GM12878 (cell line): ENCODE results near the gene FAM181B. TPM values are rescaled to one million over a fixed set of nuclear protein-coding genes. Genes with fewer than 3 reads are reported as not detected.

Experiments
- ATAC-seq: fragments of 200-7000 bp; cut with Tn5 transposase; 3 replicates; pipeline ENCODE4 v1.9.1; 2020; ENCODE audit warnings: mild to moderate bottlenecking, moderate library complexity
- BruUV-seq: library from RNA; stranded (reverse); fragments of 400-500 nt; replicated peaks from 2 replicates; lab custom pipeline; 2021; lab: Mats Ljungman, UMichigan
- CTCF ChIA-PET: fragments of 300-600 bp; sonication (Branson Sonifier 250); formaldehyde crosslinking; extraction: SDS; loops from one replicate; lab custom pipeline; 2021; ENCODE audit warnings: inconsistent platforms; lab: Yijun Ruan, JAX
- POLR2A ChIA-PET: fragments of 350-600 bp; formaldehyde crosslinking; extraction: SDS; loops from one replicate; lab custom pipeline; 2021; ENCODE audit warnings: inconsistent platforms; lab: Charles Lee
- RAD21 ChIA-PET: fragments of 300-600 bp; sonication (Branson Sonifier 250); formaldehyde crosslinking; loops from one replicate; lab custom pipeline; 2023; ENCODE audit warnings: antibody characterized with exemption; ENCODE audit not compliant: unreplicated experiment; lab: Charles Lee
- SMC1A ChIA-PET: fragments of 300-600 bp; sonication (Branson Sonifier 250); formaldehyde crosslinking; loops from one replicate; lab custom pipeline; 2023; ENCODE audit not compliant: unreplicated experiment, uncharacterized antibody; lab: Charles Lee
- DNase-seq: peaks from one replicate; pipeline ENCODE4 v3.0.0-alpha.2; 2011; ENCODE audit warnings: low read depth, low spot score
- FAIRE-seq: peaks from 3 replicates; lab custom pipeline; 2011; peaks lifted over from hg19 to GRCh38; lab: Jason Lieb, UNC
- H2AFZ ChIP-seq: 2 replicates; pipeline ENCODE4 v1.6.0; 2011; ENCODE audit warnings: low read depth, low read length, control low read depth; ENCODE audit not compliant: control insufficient read depth
- H3K27ac ChIP-seq: 2 replicates; pipeline ENCODE4 v1.5.1; 2011; ENCODE audit warnings: control low read depth; ENCODE audit not compliant: control insufficient read depth, insufficient read depth
- H3K27me3 ChIP-seq, 2 experiments: replicated peaks in 1 of 2; 2 replicates each; pipeline versions ENCODE4 v1.6.0 to v1.6.1; 2011; ENCODE audit warnings: low read length in 1 of 2; ENCODE audit not compliant: control insufficient read depth in 2 of 2, insufficient read depth in 2 of 2
- H3K36me3 ChIP-seq, 2 experiments: 2 replicates each; pipeline ENCODE4 v1.5.1; 2011; ENCODE audit warnings: low read length in 1 of 2; ENCODE audit not compliant: control insufficient read depth in 2 of 2, insufficient read depth in 2 of 2
- H3K4me1 ChIP-seq: 2 replicates; pipeline ENCODE4 v1.6.1; 2011; ENCODE audit warnings: mild to moderate bottlenecking, low read length, moderate library complexity, mixed read lengths; ENCODE audit not compliant: control insufficient read depth, insufficient read depth
- H3K4me2 ChIP-seq: 2 replicates; pipeline ENCODE4 v1.6.0; 2011; ENCODE audit warnings: control low read depth; ENCODE audit not compliant: control insufficient read depth, insufficient read depth
- H3K4me3 ChIP-seq: fragments of 200-600 bp; sonication (generic); 2 replicates; pipeline ENCODE4 v1.5.1; 2016
- H3K79me2 ChIP-seq: 2 replicates; pipeline ENCODE4 v1.6.0; 2011; ENCODE audit warnings: low read length; ENCODE audit not compliant: control insufficient read depth, insufficient read depth
- H3K9ac ChIP-seq: 2 replicates; pipeline ENCODE4 v1.8.0; 2011; ENCODE audit warnings: low read length, control low read depth, mixed read lengths; ENCODE audit not compliant: control insufficient read depth, insufficient read depth
- H3K9me3 ChIP-seq: replicated peaks from 3 replicates; pipeline ENCODE4 v1.5.1; 2011; ENCODE audit warnings: mild to moderate bottlenecking, low read length; ENCODE audit not compliant: control insufficient read depth, insufficient read depth
- H4K20me1 ChIP-seq: 2 replicates; pipeline ENCODE4 v1.6.0; 2011; ENCODE audit not compliant: control insufficient read depth, insufficient read depth
- ASH2L ChIP-seq: fragments of 300-600, 200-600 bp; sonication (generic); IDR thresholded peaks from 2 replicates; pipeline ENCODE4 v1.6.1; 2017; ENCODE audit warnings: low read depth, mild to moderate bottlenecking, borderline replicate concordance
- BHLHE40 ChIP-seq, 2 experiments: fragments of 450-650 bp in 1 of 2; IDR thresholded peaks; 2 replicates each; pipeline ENCODE4 v1.6.1; 2011 to 2017; ENCODE audit warnings: low read depth in 2 of 2, borderline replicate concordance in 1 of 2, improper control_type of control experiment in 1 of 2, low read length in 1 of 2, mild to moderate bottlenecking in 1 of 2
- BRCA1 ChIP-seq: IDR thresholded peaks from 2 replicates; pipeline ENCODE4 v1.6.1; 2011; ENCODE audit warnings: low read depth, low read length, improper control_type of control experiment
- CEBPB ChIP-seq, 2 experiments: fragments of 150-350 bp in 1 of 2; IDR thresholded peaks; 2 replicates each; pipeline ENCODE4 v1.6.1; 2012 to 2014; ENCODE audit warnings: low read depth in 2 of 2, low read length in 2 of 2, borderline replicate concordance in 1 of 2, inconsistent platforms in 1 of 2
- EGR1 ChIP-seq, 2 experiments: IDR thresholded peaks; 1 replicate in 1 of 2; 2 replicates in 1 of 2; pipeline ENCODE4 v1.6.1; 2011 to 2012; ENCODE audit warnings: low read depth in 2 of 2, low read length in 2 of 2, borderline replicate concordance in 1 of 2, mild to moderate bottlenecking in 1 of 2, moderate library complexity in 1 of 2
- FOXK2 ChIP-seq: fragments of 450-650 bp; IDR thresholded peaks from 2 replicates; pipeline ENCODE4 v1.6.1; 2017; ENCODE audit warnings: mild to moderate bottlenecking, moderate library complexity
- HDAC6 ChIP-seq: fragments of 200-600 bp; sonication (generic); IDR thresholded peaks from one replicate; pipeline ENCODE4 v1.8.0; 2017; ENCODE audit warnings: antibody characterized with exemption; ENCODE audit not compliant: unreplicated experiment
- MEF2A ChIP-seq: IDR thresholded peaks from 2 replicates; pipeline ENCODE4 v1.6.1; 2011; ENCODE audit warnings: low read depth, mild to moderate bottlenecking, low read length, moderate library complexity; ENCODE audit not compliant: insufficient read depth
- POLR2A ChIP-seq: IDR thresholded peaks from 2 replicates; pipeline ENCODE4 v1.6.1; 2011; ENCODE audit warnings: low read depth, mild to moderate bottlenecking, low read length
- RELB ChIP-seq: fragments of 450-650 bp; IDR thresholded peaks from 2 replicates; pipeline ENCODE4 v1.6.1; 2017; ENCODE audit warnings: low read depth, mild to moderate bottlenecking, moderate library complexity
- SIX5 ChIP-seq: IDR thresholded peaks from 2 replicates; pipeline ENCODE4 v1.6.1; 2011; ENCODE audit warnings: mild to moderate bottlenecking, low read depth, low read length, moderate library complexity; ENCODE audit not compliant: severe bottlenecking
- SPI1 ChIP-seq: IDR thresholded peaks from 2 replicates; pipeline ENCODE4 v1.6.1; 2011; ENCODE audit warnings: low read depth, mild to moderate bottlenecking, low read length, moderate library complexity, borderline replicate concordance; ENCODE audit not compliant: insufficient read depth
- STAT3 ChIP-seq: IDR thresholded peaks from 2 replicates; pipeline ENCODE4 v1.6.1; 2011; ENCODE audit warnings: low read depth, low read length, improper control_type of control experiment
- WGBS: methylation state at CpG from one replicate; pipeline ENCODE4 v1.1.6; 2016; ENCODE audit warnings: low lambda C conversion rate; ENCODE audit not compliant: insufficient replicate concordance, insufficient coverage; ENCODE audit errors: missing lambda C conversion rate; 5-methylcytosine and 5-hydroxymethylcytosine counted together
- in situ Hi-C: fragments of 300-500 bp; cut with MboI; formaldehyde crosslinking; loops from 9 replicates; pipeline ENCODE4 v1.14.3; 2018; ENCODE audit warnings: mixed read lengths
- intact Hi-C: fragments of 100-400 bp; cut with micrococcal nuclease; formaldehyde crosslinking; loops from one replicate; pipeline ENCODE4 v1.14.2; 2022; ENCODE audit not compliant: unreplicated experiment
- polyA plus RNA-seq, 11 experiments: library from polyadenylated mRNA; depleted of rRNA in 4 of 11; unstranded in 6 of 11; stranded (reverse) in 5 of 11; fragments of >200 nt; fragmentation: Nextera tagmentation in 4 of 11; fragmentation: Illumina TruSeq in 1 of 11; extraction: Ambion mirVana in 4 of 11; extraction: Trizol in 1 of 11; gene quantifications; 1 replicate in 1 of 11; 2 replicates in 10 of 11; pipeline versions ENCODE4 v1.2.1 to v1.2.3, GENCODE V29; 2011 to 2016; ENCODE audit warnings: inconsistent platforms in 2 of 11, missing spikeins in 2 of 11, low read depth in 1 of 11
- total RNA-seq, 4 experiments: library from RNA; depleted of rRNA in 3 of 4; stranded (reverse); fragments of >200 nt in 3 of 4; fragmentation: Illumina TruSeq in 1 of 4; extraction: Trizol in 1 of 4; gene quantifications; 2 replicates each; pipeline versions ENCODE4 v1.2.1 to v1.2.3, GENCODE V29; 2013 to 2021
- TF ChIP-seq, protein P1 (sequence below): IDR thresholded peaks from 2 replicates; pipeline ENCODE4 v1.6.1; 2012; ENCODE audit warnings: low read depth, low read length, improper control_type of control experiment
- TF ChIP-seq, protein P2 (sequence below): fragments of 450-650 bp; formaldehyde crosslinking; IDR thresholded peaks from 2 replicates; pipeline ENCODE4 v1.5.0; 2022; ENCODE audit warnings: mild to moderate bottlenecking, missing genetic modification characterization
- TF ChIP-seq, protein P3 (sequence below): IDR thresholded peaks from 2 replicates; pipeline ENCODE4 v1.6.1; 2012; ENCODE audit warnings: low read depth, low read length, improper control_type of control experiment
- TF ChIP-seq, protein P4 (sequence below): IDR thresholded peaks from 2 replicates; pipeline ENCODE4 v1.6.1; 2012; ENCODE audit warnings: low read length, inconsistent platforms

Gene FAM181B
- total and polyA plus RNA-seq, 10 of the 15 experiments (the other 5 are each of a cell fraction or from before 2014, with no cell fraction given), result not detected

- H3K4me3 ChIP-seq, result no peak overlapping the region
- H3K79me2 ChIP-seq, result no peaks in the 10 kb centered on the region
- H3K4me1 ChIP-seq, result no peaks in the 10 kb centered on the region
- H3K27ac ChIP-seq, result no peak overlapping the region
- H4K20me1 ChIP-seq, result no peaks in the 10 kb centered on the region
- ATAC-seq, result no peak
- H3K9ac ChIP-seq, result no peak overlapping the region
- SMC1A ChIA-PET, result interaction anchor here (2.1 kb wide), 1 partner anchor 13 kb away, joined by 7 read pairs; no protein-coding TSS in a partner anchor
- no peak overlapping the region for H2AFZ ChIP-seq
- RAD21 ChIA-PET, result no interaction called here
- no peak overlapping the region for H3K4me2 ChIP-seq
- POLR2A ChIA-PET, result no interaction called here
- H3K27me3 ChIP-seq, result no peaks in the 10 kb centered on the region; a peak in 2 of 4 replicates
- 39% methylated on average over 5 of the region's 5 CpGs for WGBS
- no peak for DNase-seq
- H3K9me3 ChIP-seq, result no peaks in the 10 kb centered on the region
- no TSS peak for BruUV-seq
- no peaks in the 10 kb centered on the region for H3K36me3 ChIP-seq
- intact Hi-C loops, result no loop called here
- CTCF ChIA-PET, result interaction anchor here (1.5 to 3.4 kb wide), 3 partner anchors 16 to 209 kb away, joined by 4 to 13 read pairs (median 5); no protein-coding TSS in a partner anchor
- FAIRE-seq, result no peak
- in situ Hi-C loops, result no loop called here
- TF ChIP-seq STAT3 (no peak), RELB (no peak), SIX5 (no peak), BRCA1 (no peak), MEF2A (no peak), ASH2L (no peak), SPI1 (no peak), CEBPB (IDR thresholded peaks at IDR 0.05; ENCODE audit: borderline replicate concordance in 1 of 2, low read depth in 2 of 2, low read length in 2 of 2) (no peak), BHLHE40 (IDR thresholded peaks at IDR 0.05; ENCODE audit: borderline replicate concordance in 1 of 2, low read depth in 2 of 2, low read length in 1 of 2) (no peak), EGR1 (IDR thresholded peaks at IDR 0.05; ENCODE audit: borderline replicate concordance in 1 of 2, low read depth in 2 of 2, low read length in 2 of 2) (no peak), HDAC6 (no peak), FOXK2 (no peak), POLR2A (no peak)
- TF ChIP-seq, protein P1, sequence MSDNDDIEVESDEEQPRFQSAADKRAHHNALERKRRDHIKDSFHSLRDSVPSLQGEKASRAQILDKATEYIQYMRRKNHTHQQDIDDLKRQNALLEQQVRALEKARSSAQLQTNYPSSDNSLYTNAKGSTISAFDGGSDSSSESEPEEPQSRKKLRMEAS, result no peak
- TF ChIP-seq, protein P2, sequence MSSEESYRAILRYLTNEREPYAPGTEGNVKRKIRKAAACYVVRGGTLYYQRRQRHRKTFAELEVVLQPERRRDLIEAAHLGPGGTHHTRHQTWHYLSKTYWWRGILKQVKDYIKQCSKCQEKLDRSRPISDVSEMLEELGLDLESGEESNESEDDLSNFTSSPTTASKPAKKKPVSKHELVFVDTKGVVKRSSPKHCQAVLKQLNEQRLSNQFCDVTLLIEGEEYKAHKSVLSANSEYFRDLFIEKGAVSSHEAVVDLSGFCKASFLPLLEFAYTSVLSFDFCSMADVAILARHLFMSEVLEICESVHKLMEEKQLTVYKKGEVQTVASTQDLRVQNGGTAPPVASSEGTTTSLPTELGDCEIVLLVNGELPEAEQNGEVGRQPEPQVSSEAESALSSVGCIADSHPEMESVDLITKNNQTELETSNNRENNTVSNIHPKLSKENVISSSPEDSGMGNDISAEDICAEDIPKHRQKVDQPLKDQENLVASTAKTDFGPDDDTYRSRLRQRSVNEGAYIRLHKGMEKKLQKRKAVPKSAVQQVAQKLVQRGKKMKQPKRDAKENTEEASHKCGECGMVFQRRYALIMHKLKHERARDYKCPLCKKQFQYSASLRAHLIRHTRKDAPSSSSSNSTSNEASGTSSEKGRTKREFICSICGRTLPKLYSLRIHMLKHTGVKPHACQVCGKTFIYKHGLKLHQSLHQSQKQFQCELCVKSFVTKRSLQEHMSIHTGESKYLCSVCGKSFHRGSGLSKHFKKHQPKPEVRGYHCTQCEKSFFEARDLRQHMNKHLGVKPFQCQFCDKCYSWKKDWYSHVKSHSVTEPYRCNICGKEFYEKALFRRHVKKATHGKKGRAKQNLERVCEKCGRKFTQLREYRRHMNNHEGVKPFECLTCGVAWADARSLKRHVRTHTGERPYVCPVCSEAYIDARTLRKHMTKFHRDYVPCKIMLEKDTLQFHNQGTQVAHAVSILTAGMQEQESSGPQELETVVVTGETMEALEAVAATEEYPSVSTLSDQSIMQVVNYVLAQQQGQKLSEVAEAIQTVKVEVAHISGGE (CRISPR knock-in tag), result no peak
- TF ChIP-seq, protein P3, sequence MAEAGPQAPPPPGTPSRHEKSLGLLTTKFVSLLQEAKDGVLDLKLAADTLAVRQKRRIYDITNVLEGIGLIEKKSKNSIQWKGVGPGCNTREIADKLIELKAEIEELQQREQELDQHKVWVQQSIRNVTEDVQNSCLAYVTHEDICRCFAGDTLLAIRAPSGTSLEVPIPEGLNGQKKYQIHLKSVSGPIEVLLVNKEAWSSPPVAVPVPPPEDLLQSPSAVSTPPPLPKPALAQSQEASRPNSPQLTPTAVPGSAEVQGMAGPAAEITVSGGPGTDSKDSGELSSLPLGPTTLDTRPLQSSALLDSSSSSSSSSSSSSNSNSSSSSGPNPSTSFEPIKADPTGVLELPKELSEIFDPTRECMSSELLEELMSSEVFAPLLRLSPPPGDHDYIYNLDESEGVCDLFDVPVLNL, result no peak
- TF ChIP-seq, protein P4, sequence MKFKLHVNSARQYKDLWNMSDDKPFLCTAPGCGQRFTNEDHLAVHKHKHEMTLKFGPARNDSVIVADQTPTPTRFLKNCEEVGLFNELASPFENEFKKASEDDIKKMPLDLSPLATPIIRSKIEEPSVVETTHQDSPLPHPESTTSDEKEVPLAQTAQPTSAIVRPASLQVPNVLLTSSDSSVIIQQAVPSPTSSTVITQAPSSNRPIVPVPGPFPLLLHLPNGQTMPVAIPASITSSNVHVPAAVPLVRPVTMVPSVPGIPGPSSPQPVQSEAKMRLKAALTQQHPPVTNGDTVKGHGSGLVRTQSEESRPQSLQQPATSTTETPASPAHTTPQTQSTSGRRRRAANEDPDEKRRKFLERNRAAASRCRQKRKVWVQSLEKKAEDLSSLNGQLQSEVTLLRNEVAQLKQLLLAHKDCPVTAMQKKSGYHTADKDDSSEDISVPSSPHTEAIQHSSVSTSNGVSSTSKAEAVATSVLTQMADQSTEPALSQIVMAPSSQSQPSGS, result no peak
These were observed 29.9 kb downstream of the FAM181B start for GRCh38 chr11:82703796-82704195.
